ENCODE measurements around the gene LAIR1. TPM values are rescaled to one million over a fixed set of nuclear protein-coding genes. Genes with fewer than 3 reads are reported as not detected.
"Not testable (repeated sequence)": the region's sequence is repeated elsewhere in the genome, so short reads cannot be mapped to it uniquely, and the experiment has no call there.

The LAIR1 gene
- total and polyA plus RNA-seq, 4 donors, result 1.2 to 16.3 (median 4.8) TPM

- Histone ChIP-seq H3K9ac (ENCODE audit: low read depth in 1 of 2, low read length in 2 of 2) (no peak overlapping the region), H3K36me3 (ENCODE audit: control insufficient read depth in 4 of 4, insufficient read depth in 3 of 4, low read depth in 1 of 4, low read length in 3 of 4) (no peaks in the 10 kb centered on the region), H3K9me3 (ENCODE audit: control insufficient read depth in 4 of 4, low read length in 3 of 4) (peaks cover 0 to 5% (median 0%) of the 10 kb centered on the region in 4 donors), H3K27ac (ENCODE audit: low read depth in 1 of 2, low read length in 2 of 2) (no peak overlapping the region), H3K4me1 (ENCODE audit: control insufficient read depth in 4 of 4, insufficient read depth in 4 of 4, low read length in 3 of 4) (no peaks in the 10 kb centered on the region), H3K4me3 (ENCODE audit: low read depth in 1 of 3, low read length in 3 of 3) (no peak overlapping the region), H3K27me3 (ENCODE audit: control insufficient read depth in 4 of 4, insufficient read depth in 4 of 4, low read length in 3 of 4) (no peaks in the 10 kb centered on the region)
- no peak for TF ChIP-seq ATF3 (IDR thresholded peaks at IDR 0.05)
- no peak for TF ChIP-seq ZBTB33 (IDR thresholded peaks at IDR 0.05)
- TF ChIP-seq SP1 (IDR thresholded peaks at IDR 0.05), result no peak
- TF ChIP-seq HNF4G (IDR thresholded peaks at IDR 0.05), result no peak
- no peak for TF ChIP-seq RAD21 (IDR thresholded peaks at IDR 0.05)
- no peak for TF ChIP-seq YY1 (IDR thresholded peaks at IDR 0.05)
- WGBS, result 66% methylated on average over 11 of the region's 11 CpGs
- DNase-seq (ENCODE audit: low spot score), result no peak
Observed at GRCh38 chr19:54376610-54377285, 12.0 kb upstream of the LAIR1 start.

DNA sequence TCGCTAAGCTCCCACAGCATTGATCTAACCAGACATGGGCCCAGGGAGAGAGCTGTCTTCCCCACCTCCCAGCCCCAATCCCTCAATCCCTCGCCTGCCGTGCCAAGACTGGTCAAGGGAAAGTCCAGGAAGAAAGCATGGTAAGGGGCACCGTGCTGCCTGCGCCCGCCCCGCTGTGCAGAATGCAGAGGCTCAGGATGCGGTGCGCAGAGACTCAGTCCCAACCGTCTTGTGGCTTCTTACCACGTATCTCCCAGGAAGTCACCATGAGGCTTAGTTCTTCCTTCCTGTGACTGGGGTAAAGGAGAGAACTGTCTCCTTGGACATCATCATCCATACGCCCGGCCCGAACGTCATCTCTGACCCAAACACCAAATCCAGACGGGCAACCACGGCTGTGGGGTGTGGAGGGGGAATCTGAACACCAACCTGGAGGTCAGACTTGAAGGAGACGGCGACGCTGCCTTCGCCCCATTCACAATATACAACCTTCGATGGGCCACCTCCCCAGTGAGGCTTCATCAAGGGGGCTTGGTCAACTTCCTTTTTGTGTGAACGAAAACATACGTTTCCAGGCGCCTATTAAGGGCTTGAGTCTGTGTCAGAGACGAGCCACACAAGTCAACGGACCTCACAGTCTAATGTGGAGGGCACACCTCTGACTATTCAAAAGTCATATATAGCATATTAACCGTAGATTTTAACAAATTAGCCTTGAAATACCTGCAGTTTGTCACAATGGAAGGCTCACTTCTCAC lies 10.6 kb upstream of the LAIR1 start:
- DNase-seq (ENCODE audit: low spot score); H3K36me3 ChIP-seq (ENCODE audit: control insufficient read depth in 4 of 4, insufficient read depth in 3 of 4, low read depth in 1 of 4, low read length in 3 of 4); H3K4me3 ChIP-seq (ENCODE audit: low read depth in 1 of 3, low read length in 3 of 3); H3K9ac ChIP-seq (ENCODE audit: low read depth in 1 of 2, low read length in 2 of 2); H3K27me3 ChIP-seq (ENCODE audit: control insufficient read depth in 4 of 4, insufficient read depth in 4 of 4, low read length in 3 of 4); H3K4me1 ChIP-seq (ENCODE audit: control insufficient read depth in 4 of 4, insufficient read depth in 4 of 4, low read length in 3 of 4); H3K9me3 ChIP-seq (ENCODE audit: control insufficient read depth in 4 of 4, low read length in 3 of 4); H3K27ac ChIP-seq (ENCODE audit: low read depth in 1 of 2, low read length in 2 of 2): not testable (repeated sequence)
- WGBS, result 71% methylated on average over 28 of the region's 28 CpGs

GRCh38 chr19:54373781-54374631 lies 9.3 kb upstream of the LAIR1 start:
- TF ChIP-seq YY1 (IDR thresholded peaks at IDR 0.05) (peak; percentile 71), RAD21 (IDR thresholded peaks at IDR 0.05) (no peak)
- Histone ChIP-seq H3K4me3 (ENCODE audit: low read depth in 1 of 3, low read length in 3 of 3) (no peak overlapping the region), H3K4me1 (ENCODE audit: control insufficient read depth in 4 of 4, insufficient read depth in 4 of 4, low read length in 3 of 4) (no peaks in the 10 kb centered on the region), H3K9me3 (ENCODE audit: control insufficient read depth in 4 of 4, low read length in 3 of 4) (no peaks in the 10 kb centered on the region), H3K9ac (ENCODE audit: low read depth in 1 of 2, low read length in 2 of 2) (no peak overlapping the region), H3K27ac (ENCODE audit: low read depth in 1 of 2, low read length in 2 of 2) (no peak overlapping the region), H3K27me3 (ENCODE audit: control insufficient read depth in 4 of 4, insufficient read depth in 4 of 4, low read length in 3 of 4) (peaks cover 0 to 2% (median 0%) of the 10 kb centered on the region in 4 donors), H3K36me3 (ENCODE audit: control insufficient read depth in 4 of 4, insufficient read depth in 3 of 4, low read depth in 1 of 4, low read length in 3 of 4) (no peaks in the 10 kb centered on the region)
- WGBS, result 73% methylated on average over 16 of the region's 16 CpGs
- DNase-seq (ENCODE audit: low spot score), result no peak

- not testable (repeated sequence) for H3K27ac ChIP-seq (ENCODE audit: low read depth in 1 of 2, low read length in 2 of 2); H3K9ac ChIP-seq (ENCODE audit: low read depth in 1 of 2, low read length in 2 of 2); H3K4me1 ChIP-seq (ENCODE audit: control insufficient read depth in 4 of 4, insufficient read depth in 4 of 4, low read length in 3 of 4); H3K4me3 ChIP-seq (ENCODE audit: low read depth in 1 of 3, low read length in 3 of 3); H3K9me3 ChIP-seq (ENCODE audit: control insufficient read depth in 4 of 4, low read length in 3 of 4); H3K27me3 ChIP-seq (ENCODE audit: control insufficient read depth in 4 of 4, insufficient read depth in 4 of 4, low read length in 3 of 4); DNase-seq (ENCODE audit: low spot score); H3K36me3 ChIP-seq (ENCODE audit: control insufficient read depth in 4 of 4, insufficient read depth in 3 of 4, low read depth in 1 of 4, low read length in 3 of 4)
- WGBS, result 64% methylated on average over 5 of the region's 5 CpGs
Observed at GRCh38 chr19:54371453-54371852, 6.7 kb upstream of the LAIR1 start.

GRCh38 chr19:54370434-54370796 lies 5.7 kb upstream of the LAIR1 start:
- H3K9ac ChIP-seq (ENCODE audit: low read depth in 1 of 2, low read length in 2 of 2); DNase-seq (ENCODE audit: low spot score); H3K9me3 ChIP-seq (ENCODE audit: control insufficient read depth in 4 of 4, low read length in 3 of 4); H3K36me3 ChIP-seq (ENCODE audit: control insufficient read depth in 4 of 4, insufficient read depth in 3 of 4, low read depth in 1 of 4, low read length in 3 of 4); H3K4me3 ChIP-seq (ENCODE audit: low read depth in 1 of 3, low read length in 3 of 3); H3K27me3 ChIP-seq (ENCODE audit: control insufficient read depth in 4 of 4, insufficient read depth in 4 of 4, low read length in 3 of 4); H3K27ac ChIP-seq (ENCODE audit: low read depth in 1 of 2, low read length in 2 of 2); H3K4me1 ChIP-seq (ENCODE audit: control insufficient read depth in 4 of 4, insufficient read depth in 4 of 4, low read length in 3 of 4): not testable (repeated sequence)
- WGBS, result 60% methylated on average over 8 of the region's 10 CpGs

DNA sequence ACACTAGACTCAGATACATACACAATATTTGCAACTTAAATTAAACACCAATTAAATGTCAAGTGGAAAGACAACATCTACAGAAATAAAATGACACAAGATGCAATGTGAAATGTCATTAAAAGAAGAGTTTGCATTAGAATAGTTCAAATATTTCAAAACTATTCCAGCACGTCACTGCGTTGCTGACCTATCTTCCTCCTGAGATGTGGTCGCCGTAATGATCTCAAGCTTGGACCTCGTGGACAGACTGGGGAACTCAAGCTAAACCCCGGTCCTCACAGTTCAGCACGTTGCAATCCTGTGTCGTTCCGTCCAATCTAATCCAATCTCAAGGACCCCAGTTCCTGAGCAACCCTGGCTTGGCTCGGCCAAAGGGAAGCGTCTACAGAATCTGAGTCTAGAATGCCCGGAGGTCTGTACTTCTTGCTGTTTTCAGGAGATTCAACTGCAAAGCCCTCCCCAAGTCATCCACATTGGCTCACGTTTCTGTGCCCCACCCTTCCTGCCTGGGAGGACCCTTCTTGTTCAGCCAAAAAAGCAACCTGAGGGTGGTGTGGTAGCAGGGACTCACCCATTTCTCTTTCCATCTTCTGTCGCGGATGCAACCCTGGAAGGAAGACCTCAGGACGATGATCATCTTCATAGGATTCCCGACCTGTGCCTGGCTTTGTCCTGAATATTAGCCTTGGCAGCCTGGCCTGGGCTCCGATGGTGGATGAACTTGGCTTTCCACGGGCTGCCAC lies 5.1 kb upstream of the LAIR1 start:
- peak overlapping the region in 1 of 2 donors; percentile 42 for H3K27ac ChIP-seq (ENCODE audit: low read depth in 1 of 2, low read length in 2 of 2)
- H3K9ac ChIP-seq (ENCODE audit: low read depth in 1 of 2, low read length in 2 of 2); H3K9me3 ChIP-seq (ENCODE audit: control insufficient read depth in 4 of 4, low read length in 3 of 4); H3K4me3 ChIP-seq (ENCODE audit: low read depth in 1 of 3, low read length in 3 of 3); H3K4me1 ChIP-seq (ENCODE audit: control insufficient read depth in 4 of 4, insufficient read depth in 4 of 4, low read length in 3 of 4); H3K36me3 ChIP-seq (ENCODE audit: control insufficient read depth in 4 of 4, insufficient read depth in 3 of 4, low read depth in 1 of 4, low read length in 3 of 4); H3K27me3 ChIP-seq (ENCODE audit: control insufficient read depth in 4 of 4, insufficient read depth in 4 of 4, low read length in 3 of 4); DNase-seq (ENCODE audit: low spot score): not testable (repeated sequence)
- 65% methylated on average over 15 of the region's 19 CpGs for WGBS

Measured in liver (tissue), 9 donors.